Measurements from ENCODE around the gene IPO9.

Gene IPO9

GRCh38 chr1:201925981-201926645 is 97.2 kb downstream of the IPO9 start:
- H3K27me3 ChIP-seq = no peaks in the 10 kb centered on the region
- peaks cover 39 to 76% (median 66%) of the 10 kb centered on the region in 3 donors for H3K36me3 ChIP-seq
- H3K4me3 ChIP-seq = peak overlapping the region in 1 of 2 donors; percentile 16
- H3K9me3 ChIP-seq = no peaks in the 10 kb centered on the region
- DNase-seq = no peak
- TF ChIP-seq CTCF (IDR thresholded peaks at IDR 0.05) = no peak
- H3K27ac ChIP-seq = peak overlapping the region; percentile 62 to 95
- intact Hi-C loops (cut with DNase I; ENCODE audit: low total_unique reads) = no loop called here
- H3K4me1 ChIP-seq = peaks cover 8 to 97% (median 56%) of the 10 kb centered on the region in 4 donors

- no peak for DNase-seq
- Histone ChIP-seq H3K27me3 (no peaks in the 10 kb centered on the region), H3K4me3 (no peak overlapping the region), H3K27ac (peak overlapping the region; percentile 62 to 95), H3K4me1 (peaks cover 8 to 97% (median 62%) of the 10 kb centered on the region in 4 donors), H3K9me3 (no peaks in the 10 kb centered on the region), H3K36me3 (peaks cover 39 to 77% (median 66%) of the 10 kb centered on the region in 3 donors)
- TF ChIP-seq CTCF (IDR thresholded peaks at IDR 0.05) = no peak
- intact Hi-C loops (cut with DNase I; ENCODE audit: low total_unique reads) = no loop called here
These were observed 99.3 kb downstream of the IPO9 start for GRCh38 chr1:201928266-201928665.

- H3K4me1 ChIP-seq = peaks cover 8 to 100% (median 67%) of the 10 kb centered on the region in 4 donors
- H3K27me3 ChIP-seq = no peaks in the 10 kb centered on the region
- H3K27ac ChIP-seq = peak overlapping the region; percentile 36 to 95
- H3K36me3 ChIP-seq = peaks cover 41 to 67% (median 63%) of the 10 kb centered on the region in 3 donors
- H3K4me3 ChIP-seq = peak overlapping the region in 1 of 2 donors; percentile 27
- TF ChIP-seq CTCF (IDR thresholded peaks at IDR 0.05) = no peak
- DNase-seq = no peak
- no peaks in the 10 kb centered on the region for H3K9me3 ChIP-seq
- intact Hi-C loops (cut with DNase I; ENCODE audit: low total_unique reads) = no loop called here
These were observed 101.2 kb downstream of the IPO9 start for GRCh38 chr1:201930137-201930536.

GRCh38 chr1:201930803-201931202 is 101.8 kb downstream of the IPO9 start:
- Histone ChIP-seq H3K27ac (peak overlapping the region; percentile 36 to 95), H3K4me1 (peaks cover 6 to 100% (median 69%) of the 10 kb centered on the region in 4 donors), H3K27me3 (no peaks in the 10 kb centered on the region), H3K9me3 (no peaks in the 10 kb centered on the region), H3K36me3 (peaks cover 46 to 74% (median 63%) of the 10 kb centered on the region in 3 donors), H3K4me3 (peak overlapping the region in 1 of 2 donors; percentile 27)
- intact Hi-C loops (cut with DNase I; ENCODE audit: low total_unique reads) = no loop called here
- DNase-seq = no peak
- TF ChIP-seq CTCF (IDR thresholded peaks at IDR 0.05) = no peak

Data from tibial artery (tissue), 4 donors.